NCI-H345 treated with DMSO at 0.1 percent for 48 hours (cell line): ENCODE measurements around the gene PLN.

Experiments
- DNase-seq: peaks from one replicate; lab custom pipeline; 2025; ENCODE audit not compliant: unreplicated experiment; lab: John Stamatoyannopoulos, UW

Gene PLN

DNA sequence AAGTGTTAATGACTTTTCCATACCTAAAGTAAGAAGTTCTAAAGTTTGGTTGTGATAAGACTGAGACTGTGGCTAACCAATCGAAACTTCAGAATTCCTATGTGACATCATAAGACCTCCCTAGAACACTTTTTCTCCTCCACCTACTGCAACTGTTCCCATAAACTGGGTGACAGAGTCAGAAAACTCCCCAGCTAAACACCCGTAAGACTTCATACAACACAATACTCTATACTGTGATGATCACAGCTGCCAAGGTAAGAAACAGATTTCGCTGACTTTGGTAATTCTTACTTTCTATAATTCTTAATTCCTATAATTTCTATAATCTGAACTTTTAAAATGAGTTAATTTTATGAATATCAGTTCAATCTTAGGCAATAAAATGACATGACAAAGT, at the start of gene PLN:
PLN (plus strand) TSS at position 161 of the 400 bp plus-strand sequence. CDS start 10,626 bp downstream, outside the sequence.
- DNase-seq: no peak

DNA sequence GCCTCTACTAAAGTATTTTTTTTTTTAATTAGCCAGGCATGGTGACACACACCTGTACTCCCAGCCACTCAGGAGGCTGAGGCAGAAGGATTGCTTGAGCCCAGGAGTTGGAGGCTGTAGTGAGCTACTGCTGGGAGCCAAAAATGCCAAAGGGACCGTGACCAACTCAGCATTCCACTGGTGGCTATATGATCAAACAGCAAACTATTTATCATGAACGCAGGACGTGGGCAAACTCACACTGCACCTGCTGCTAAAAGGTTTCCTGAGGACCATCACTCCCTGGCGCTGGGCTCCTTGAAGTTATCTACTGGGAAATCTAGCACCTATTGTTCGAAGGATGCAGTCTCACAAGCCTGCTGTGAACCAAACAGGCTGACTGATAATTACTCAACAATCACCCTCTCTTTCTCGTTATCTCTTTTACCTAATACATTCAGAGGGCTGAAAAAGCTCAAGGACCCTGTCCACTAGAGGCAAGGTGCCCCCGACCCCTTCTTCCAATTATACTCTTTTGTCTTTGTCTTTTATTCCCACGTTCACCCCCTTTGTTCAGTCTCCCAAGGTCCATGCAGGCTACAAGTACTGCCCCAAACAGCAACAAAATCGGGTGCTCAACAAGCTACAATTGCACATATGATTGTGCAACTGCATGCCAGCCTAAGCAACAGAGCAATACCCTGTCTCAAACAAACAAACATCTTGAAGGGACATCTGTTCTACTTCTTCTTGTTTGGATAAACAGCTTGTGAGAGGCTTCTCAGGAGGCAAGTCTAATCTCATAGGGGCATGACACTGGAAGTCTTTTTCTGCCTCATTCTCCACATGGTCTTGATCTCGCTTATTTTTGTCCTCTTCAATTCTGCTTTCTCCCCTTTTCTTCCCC, 47.7 kb upstream of the PLN start:
- DNase-seq: no peak

- DNase-seq: no peak
These were observed 47.0 kb upstream of the PLN start for GRCh38 chr6:118501099-118501498.

- no peak for DNase-seq
These were observed 46.3 kb upstream of the PLN start for GRCh38 chr6:118501765-118502164.

DNA sequence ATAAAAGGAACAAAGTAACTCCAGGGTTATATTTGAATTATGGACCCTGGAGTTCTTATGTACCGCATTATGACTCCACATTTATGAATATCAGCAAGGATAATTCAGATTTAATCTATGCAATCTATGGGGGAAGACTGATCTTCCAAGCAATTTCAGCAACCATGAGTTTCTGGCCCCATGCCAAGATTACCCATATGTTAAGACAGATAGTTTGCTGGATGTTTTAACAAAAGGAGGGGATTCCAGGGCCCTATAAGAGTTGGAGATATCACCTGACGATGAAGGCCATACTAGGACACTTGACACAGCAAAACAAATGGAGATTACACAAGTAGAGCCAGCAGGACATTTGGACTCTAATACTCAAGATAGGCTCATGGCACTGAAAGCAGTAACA, 45.9 kb upstream of the PLN start:
- DNase-seq: no peak

DNA sequence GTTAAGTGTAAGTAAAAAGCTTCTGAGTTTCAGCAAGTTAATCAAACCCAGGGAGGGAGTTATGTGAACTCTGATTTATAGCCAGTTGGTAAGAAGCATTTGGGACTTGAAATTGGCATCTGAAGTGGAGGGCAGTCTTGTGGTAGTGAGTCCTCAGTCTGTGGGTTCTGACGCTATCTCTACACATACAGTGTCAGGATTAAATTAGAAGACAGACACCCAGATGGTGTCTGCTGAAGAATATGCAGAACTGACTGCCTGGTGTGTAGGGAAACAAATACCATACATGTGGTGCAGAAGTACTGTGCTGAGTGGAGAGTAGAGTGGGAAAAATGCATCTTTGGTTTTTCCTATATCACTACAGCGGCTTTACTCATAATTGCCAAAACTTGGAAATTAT, 43.5 kb upstream of the PLN start:
- DNase-seq: no peak

GRCh38 chr6:118505656-118506055, 42.4 kb upstream of the PLN start:
- no peak for DNase-seq

DNA sequence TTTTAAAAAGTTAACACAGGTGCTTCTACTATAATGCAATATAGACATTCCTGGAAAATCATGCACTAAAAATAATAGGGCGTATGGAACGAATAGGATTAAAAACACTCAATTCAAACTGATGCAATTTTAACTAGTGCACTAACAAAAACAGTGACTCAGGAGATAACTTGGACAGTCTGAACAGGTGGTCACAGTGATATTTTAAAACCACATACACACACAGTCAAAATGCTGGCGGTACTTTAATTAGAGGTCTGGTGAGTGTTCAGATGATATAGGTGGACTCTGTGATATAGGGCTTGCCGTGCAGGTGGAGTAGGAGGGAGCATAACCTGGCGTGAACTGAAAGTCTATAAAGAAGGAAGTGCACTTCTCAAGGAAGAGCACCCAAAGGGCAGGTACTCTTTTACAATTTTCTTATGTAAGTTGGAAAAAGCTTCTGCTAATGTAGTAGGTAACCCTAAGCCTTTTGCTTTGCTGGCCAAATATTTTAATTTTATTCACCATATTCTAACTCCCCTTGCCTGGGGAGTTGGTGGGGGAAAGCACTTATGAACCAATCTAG, 41.9 kb upstream of the PLN start:
- DNase-seq: no peak

- DNase-seq: no peak
These were observed 40.5 kb upstream of the PLN start for GRCh38 chr6:118507636-118508035.

DNA sequence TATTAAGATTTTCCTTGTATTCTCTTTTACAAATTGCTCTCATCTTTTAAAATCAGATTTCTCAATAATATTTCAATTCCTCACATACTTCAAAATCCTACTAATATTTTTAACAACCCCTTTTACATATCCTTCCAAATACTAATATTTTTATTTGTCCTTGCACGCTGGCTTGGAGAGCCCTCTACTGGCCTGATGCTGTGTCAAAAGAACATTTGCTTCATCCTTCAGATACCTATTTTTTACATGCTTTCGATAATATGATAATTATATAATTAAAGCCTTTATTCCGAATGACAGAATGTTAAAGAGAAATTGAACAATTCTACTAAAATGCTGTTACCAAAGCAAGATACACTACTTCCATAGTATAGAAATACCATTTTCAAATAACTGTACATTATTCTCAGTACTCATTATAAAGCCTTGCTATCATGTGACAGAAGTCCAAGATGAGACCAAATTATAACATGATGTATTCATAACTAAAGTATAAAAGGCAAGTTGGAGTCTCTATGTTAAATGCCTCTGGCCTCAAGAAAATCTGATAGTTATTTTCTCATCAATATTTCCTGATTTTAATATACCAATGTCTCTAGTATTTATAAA, 39.0 kb upstream of the PLN start:
- DNase-seq: peak; percentile 20

DNA sequence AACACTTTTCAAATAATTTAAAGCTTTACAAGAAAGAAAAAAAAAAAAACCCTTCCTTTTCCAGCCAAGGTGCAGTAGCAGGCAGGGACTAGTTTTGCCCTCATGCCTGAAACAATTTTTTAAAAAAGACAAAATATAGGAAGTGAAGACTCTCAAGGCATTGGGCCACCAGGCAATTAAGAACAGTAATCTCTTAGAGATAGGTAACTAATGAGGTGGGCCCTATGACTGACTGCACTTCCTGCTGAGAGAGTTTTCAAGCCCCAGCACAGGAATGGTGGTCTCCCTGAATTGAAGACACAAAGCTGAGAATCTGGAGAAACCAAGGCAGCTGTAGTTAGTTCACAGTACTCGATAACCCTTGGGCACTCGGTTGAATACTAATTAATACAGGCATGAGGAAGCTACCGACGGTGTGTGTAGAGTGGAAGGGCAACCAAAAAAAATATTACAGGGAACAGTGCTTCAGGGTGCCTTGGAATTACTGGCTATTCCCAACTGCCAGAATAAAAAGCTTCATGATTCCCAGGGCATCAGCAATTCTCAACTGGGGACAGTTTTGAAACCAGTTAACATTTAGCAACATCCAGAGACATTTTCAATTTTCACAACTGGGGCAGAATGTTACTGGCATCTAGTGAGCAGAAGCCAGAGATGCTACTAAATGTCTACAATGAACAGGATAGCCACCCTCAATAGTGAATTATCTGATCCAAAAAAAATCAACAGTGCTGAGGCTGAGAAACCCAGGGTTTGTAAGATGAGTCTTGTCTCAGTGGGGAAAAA, 36.0 kb upstream of the PLN start:
- no peak for DNase-seq

DNA sequence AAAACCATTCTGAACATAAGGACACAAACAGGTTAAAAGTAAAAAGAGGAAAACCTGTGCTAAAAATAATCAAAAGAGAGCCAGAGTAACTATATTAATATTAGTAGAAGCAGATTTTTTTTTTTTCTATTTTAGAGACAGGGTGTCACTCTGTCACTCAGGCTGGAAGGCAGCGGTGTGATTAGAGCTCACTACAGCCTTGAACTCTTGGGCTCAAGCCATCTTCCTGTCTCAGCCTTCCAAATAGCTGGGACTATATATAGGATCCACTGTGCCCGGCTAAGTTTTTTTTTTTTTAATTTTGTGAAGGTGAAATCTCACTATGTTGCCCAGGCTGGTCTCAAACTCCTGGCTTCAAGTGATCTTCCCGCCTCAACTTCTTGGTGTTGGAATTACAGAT, 33.4 kb upstream of the PLN start:
- DNase-seq: no peak

- DNase-seq: no peak
These were observed 25.7 kb upstream of the PLN start for GRCh38 chr6:118522422-118522821.

GRCh38 chr6:118523216-118523615, 24.9 kb upstream of the PLN start:
- no peak for DNase-seq

GRCh38 chr6:118524686-118525085, 23.4 kb upstream of the PLN start:
- DNase-seq: no peak

DNA sequence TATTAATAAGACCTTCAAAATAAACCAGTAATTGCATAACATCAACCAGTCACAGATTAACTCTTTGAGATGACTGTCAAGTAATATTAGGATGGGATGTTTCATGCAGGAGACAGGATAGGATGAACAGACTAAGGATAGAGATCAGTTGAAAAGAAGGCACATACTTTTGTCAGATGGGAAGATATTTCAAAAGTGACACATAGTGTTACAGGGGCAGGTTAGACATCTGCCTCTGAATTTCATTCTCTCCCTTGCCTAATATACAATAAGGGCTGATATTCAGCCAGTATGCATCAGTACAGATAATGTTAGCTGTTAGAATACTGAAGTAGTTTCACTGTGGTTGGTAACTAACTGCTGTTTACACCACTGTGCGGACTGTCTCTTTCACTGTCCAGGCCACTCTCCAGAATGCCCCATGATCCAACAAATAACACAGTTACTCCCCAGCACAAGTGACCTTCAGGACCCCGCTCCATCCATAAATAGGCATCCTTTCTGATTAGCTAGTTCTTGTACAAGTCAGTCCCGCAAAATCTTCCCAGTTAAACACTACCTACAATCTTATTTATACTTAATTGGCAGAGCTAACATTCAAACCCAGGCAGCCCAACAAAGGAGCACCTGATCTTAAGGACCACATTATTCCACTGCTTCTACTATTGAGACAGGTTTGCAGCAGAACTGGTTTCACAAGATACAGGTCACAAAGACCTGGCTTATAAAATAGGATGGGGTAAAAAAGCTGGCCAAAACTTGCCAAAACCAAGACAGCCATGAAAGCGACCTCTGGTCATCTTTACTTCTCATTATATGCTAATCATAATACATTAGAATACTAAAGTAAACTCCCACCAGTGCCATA, 21.9 kb upstream of the PLN start:
- no peak for DNase-seq

- DNase-seq: no peak
These were observed 20.0 kb upstream of the PLN start for GRCh38 chr6:118528129-118528528.

DNA sequence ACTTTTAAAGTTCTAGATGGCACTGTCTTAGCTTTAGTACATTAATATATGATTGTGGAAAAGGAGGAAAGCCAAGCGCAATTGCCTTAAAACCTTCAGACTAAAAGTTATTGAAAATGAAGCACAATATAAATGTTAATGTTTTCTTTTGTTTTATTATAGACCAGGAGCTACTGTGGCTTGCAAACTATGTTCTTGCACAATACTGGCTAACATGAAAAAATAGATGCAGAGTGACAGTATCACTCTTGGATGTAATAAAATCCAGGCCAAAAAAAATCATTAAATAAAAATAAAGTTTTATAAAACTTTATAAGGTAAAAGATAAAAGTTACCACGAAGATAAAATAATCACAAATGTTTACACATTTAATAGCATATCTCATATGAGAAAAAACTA, 18.3 kb upstream of the PLN start:
- DNase-seq: no peak

DNA sequence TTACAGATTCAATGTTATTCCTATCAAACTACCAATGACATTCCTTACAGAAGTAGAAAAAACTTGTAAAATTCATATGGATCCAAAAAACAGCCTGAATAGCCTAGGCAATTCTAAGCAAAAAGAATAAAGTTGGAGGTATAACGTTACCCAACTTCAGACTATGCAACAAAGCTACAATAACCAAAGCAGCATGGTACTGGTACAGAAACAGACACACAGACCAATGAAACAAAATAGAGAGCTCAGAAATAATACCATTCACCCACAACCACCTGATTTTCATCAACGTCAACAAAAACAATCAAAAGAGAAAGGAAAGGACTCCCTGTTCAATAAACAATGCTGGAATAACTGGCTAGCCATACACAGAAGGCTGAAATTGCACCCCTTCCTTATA, 17.2 kb upstream of the PLN start:
- no peak for DNase-seq

DNA sequence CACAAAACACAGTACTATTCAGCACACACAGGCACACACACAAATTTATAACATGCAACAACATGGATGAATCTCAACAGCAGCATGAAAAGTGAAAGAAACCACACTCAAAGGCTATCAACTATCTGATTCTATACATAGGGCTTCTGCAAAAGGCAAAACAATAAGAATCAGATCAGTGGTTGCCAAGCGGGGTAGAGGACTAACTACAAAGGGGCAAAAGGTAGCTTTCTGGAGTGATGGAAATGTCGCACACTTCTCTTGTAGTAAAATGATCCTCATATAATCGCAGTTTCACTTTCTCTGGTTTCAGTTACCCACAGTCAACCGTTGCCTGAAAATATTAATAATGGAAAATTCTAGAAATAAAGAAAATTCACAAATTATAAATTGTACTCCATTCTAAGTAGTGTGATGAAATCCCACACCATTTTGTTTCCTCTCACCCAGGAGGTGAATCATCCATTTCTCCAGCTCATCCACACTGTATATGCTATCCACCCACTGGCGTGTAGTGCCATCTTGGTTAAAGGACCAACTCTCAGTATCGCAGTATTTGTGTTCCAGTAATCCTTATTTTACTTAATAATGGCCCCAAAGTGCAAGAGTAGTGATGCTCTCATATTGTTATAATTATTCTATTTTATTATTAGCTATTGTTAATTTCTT, 12.8 kb upstream of the PLN start:
- DNase-seq: no peak
